Measurements from ENCODE around the gene SLC38A6.

DNA sequence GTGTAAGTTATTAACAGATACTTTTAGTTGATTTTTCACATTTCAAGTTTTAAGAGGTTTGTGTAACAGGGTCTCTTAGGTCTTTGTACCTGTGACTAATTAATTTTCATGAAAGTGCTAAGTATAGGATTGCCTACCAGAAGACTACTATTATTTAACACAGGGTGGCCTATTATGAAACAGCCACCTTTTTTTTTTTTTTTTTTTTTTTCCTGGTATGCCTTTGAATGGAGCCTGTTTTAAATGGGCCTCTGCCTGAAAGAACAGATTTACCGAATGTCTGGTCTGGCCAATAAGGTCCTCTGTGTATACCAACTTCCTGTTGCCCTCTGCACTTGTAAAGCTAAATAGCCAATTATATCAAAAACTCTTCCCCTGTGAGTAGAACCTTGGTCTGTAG is 62.5 kb downstream of the SLC38A6 start:
- TF ChIP-seq, protein P1, sequence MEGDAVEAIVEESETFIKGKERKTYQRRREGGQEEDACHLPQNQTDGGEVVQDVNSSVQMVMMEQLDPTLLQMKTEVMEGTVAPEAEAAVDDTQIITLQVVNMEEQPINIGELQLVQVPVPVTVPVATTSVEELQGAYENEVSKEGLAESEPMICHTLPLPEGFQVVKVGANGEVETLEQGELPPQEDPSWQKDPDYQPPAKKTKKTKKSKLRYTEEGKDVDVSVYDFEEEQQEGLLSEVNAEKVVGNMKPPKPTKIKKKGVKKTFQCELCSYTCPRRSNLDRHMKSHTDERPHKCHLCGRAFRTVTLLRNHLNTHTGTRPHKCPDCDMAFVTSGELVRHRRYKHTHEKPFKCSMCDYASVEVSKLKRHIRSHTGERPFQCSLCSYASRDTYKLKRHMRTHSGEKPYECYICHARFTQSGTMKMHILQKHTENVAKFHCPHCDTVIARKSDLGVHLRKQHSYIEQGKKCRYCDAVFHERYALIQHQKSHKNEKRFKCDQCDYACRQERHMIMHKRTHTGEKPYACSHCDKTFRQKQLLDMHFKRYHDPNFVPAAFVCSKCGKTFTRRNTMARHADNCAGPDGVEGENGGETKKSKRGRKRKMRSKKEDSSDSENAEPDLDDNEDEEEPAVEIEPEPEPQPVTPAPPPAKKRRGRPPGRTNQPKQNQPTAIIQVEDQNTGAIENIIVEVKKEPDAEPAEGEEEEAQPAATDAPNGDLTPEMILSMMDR (IDR thresholded peaks at IDR 0.05), result no peak
- TF ChIP-seq POLR2A (IDR thresholded peaks at IDR 0.05), result no peak
